ENCODE results near the gene CFAP46.

- TF ChIP-seq CTCF (IDR thresholded peaks at IDR 0.05) (no peak), POLR2A (IDR thresholded peaks at IDR 0.05) (no peak)
Observed at GRCh38 chr10:132962623-132963429, 20.5 kb upstream of the CFAP46 start.

Measured in Peyer's patch (tissue), 4 donors.